Stomach (tissue), 9 donors: ENCODE data around the gene ARHGAP24. TPM values are rescaled to one million over a fixed set of nuclear protein-coding genes. Genes with fewer than 3 reads are reported as not detected.

Source experiments
- DNase-seq, 2 donors: peaks; one replicate each; pipeline versions ENCODE4 v3.0.0 to v3.0.0-alpha.2; 2013 to 2019
- H3K27ac ChIP-seq, 5 donors: fragments of 200-600 bp in 4 of 5; sonication (generic) in 4 of 5; one replicate each; pipeline ENCODE4 v1.5.1; 2013 to 2019; ENCODE audit warnings: mild to moderate bottlenecking in 1 of 5, moderate library complexity in 1 of 5
- H3K27me3 ChIP-seq, 3 donors: fragments of 200-600 bp; sonication (generic); one replicate each; pipeline ENCODE4 v1.5.1; 2017 to 2019; ENCODE audit warnings: mixed run types in 1 of 3
- H3K36me3 ChIP-seq, 4 donors: fragments of 200-600 bp; sonication (generic); 1 replicate in 3 of 4; 2 replicates in 1 of 4; pipeline ENCODE4 v1.5.1; 2016 to 2019
- H3K4me1 ChIP-seq, 4 donors: fragments of 200-600 bp; sonication (generic); one replicate each; pipeline ENCODE4 v1.5.1; 2016 to 2019
- H3K4me3 ChIP-seq, 4 donors: fragments of 200-600 bp; sonication (generic) in 3 of 4; one replicate each; pipeline ENCODE4 v1.5.1; 2016 to 2019; ENCODE audit warnings: mild to moderate bottlenecking in 1 of 4
- H3K9me3 ChIP-seq, 4 donors: fragments of 200-600 bp; sonication (generic); one replicate each; pipeline ENCODE4 v1.5.1; 2016 to 2019
- EP300 ChIP-seq: sonication (generic); formaldehyde crosslinking; IDR thresholded peaks from one replicate; pipeline ENCODE4 v1.6.1; 2017; ENCODE audit warnings: antibody characterized with exemption
- POLR2A ChIP-seq, 4 donors: fragments of 450-650 bp; IDR thresholded peaks; one replicate each; pipeline ENCODE4 v1.6.1; 2016; ENCODE audit warnings: antibody characterized with exemption in 4 of 4, control low read depth in 2 of 4, mild to moderate bottlenecking in 1 of 4, moderate library complexity in 1 of 4
- POLR2AphosphoS5 ChIP-seq, 3 donors: sonication (generic); formaldehyde crosslinking; IDR thresholded peaks; one replicate each; pipeline ENCODE4 v1.6.1; 2016; ENCODE audit warnings: antibody characterized with exemption in 3 of 3
- WGBS, 5 donors: extraction: QIAGEN DNeasy Blood & Tissue Kit in 3 of 5; methylation state at CpG; one replicate each; pipeline versions ENCODE4 v1.1.5 to v1.1.7; 2013 to 2018; 5-methylcytosine and 5-hydroxymethylcytosine counted together
- intact Hi-C: fragments of 100-400 bp; cut with DNase I; formaldehyde crosslinking; loops from one replicate; pipeline ENCODE4 v1.15.1; 2023; ENCODE audit warnings: low total_unique reads
- polyA plus RNA-seq, 3 donors: library from polyadenylated mRNA; stranded (reverse); fragments of 200-250 nt; gene quantifications; one replicate each; pipeline ENCODE4 v1.2.3, GENCODE V29; 2013
- total RNA-seq, 5 donors: library from RNA; depleted of rRNA; stranded (reverse); fragments of >200 nt; gene quantifications; one replicate each; pipeline versions ENCODE4 v1.1.0 to v1.2.3, GENCODE V29; 2014 to 2016
- TF ChIP-seq, protein P1 (sequence below), 7 experiments: fragments of 450-650 bp in 4 of 7; fragments of 200-600 bp in 3 of 7; sonication (generic) in 3 of 7; IDR thresholded peaks; one replicate each; pipeline ENCODE4 v1.5.1; 2016 to 2019; ENCODE audit warnings: antibody characterized with exemption in 7 of 7, control low read depth in 2 of 7, mild to moderate bottlenecking in 1 of 7
- donor health status: healthy with polysubstance abuse.
- donor health status: Bipolar disorder and iron deficiency.
- donor health status: healthy.

ARHGAP24 gene
- total and polyA plus RNA-seq, 8 donors, result 6.4 to 152 (median 33.5) TPM

DNA sequence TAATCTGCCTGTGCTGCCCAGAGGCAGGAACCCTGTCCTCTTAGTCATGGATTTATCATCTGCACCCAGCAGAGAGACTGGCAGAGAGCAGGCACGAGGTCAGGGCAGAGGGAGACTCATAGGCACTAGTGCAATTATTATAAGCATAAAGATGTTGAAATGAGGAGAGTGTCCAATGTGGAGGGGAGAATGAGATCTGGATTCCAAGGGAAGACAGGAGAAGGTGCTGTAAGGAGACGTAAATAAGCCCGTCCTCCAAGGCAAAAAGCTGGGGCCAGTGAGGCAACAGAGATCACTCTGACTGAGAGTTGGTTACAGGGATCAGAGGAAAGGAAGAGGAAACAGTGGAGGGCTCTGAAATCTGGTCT lies 478.7 kb downstream of the ARHGAP24 start:
- intact Hi-C loops, result no loop called here
- Histone ChIP-seq H3K27me3 (no peaks in the 10 kb centered on the region), H3K27ac (no peak overlapping the region), H3K9me3 (no peaks in the 10 kb centered on the region), H3K4me1 (peaks cover 0 to 17% (median 3%) of the 10 kb centered on the region in 4 donors), H3K36me3 (no peaks in the 10 kb centered on the region), H3K4me3 (no peak overlapping the region)
- WGBS, 5 donors, result 77 to 85% (median 82%) methylated on average over 3 of the region's 3 CpGs
- TF ChIP-seq EP300, result no peak
- TF ChIP-seq POLR2AphosphoS5 (IDR thresholded peaks at IDR 0.05), result no peak
- TF ChIP-seq, protein P1, sequence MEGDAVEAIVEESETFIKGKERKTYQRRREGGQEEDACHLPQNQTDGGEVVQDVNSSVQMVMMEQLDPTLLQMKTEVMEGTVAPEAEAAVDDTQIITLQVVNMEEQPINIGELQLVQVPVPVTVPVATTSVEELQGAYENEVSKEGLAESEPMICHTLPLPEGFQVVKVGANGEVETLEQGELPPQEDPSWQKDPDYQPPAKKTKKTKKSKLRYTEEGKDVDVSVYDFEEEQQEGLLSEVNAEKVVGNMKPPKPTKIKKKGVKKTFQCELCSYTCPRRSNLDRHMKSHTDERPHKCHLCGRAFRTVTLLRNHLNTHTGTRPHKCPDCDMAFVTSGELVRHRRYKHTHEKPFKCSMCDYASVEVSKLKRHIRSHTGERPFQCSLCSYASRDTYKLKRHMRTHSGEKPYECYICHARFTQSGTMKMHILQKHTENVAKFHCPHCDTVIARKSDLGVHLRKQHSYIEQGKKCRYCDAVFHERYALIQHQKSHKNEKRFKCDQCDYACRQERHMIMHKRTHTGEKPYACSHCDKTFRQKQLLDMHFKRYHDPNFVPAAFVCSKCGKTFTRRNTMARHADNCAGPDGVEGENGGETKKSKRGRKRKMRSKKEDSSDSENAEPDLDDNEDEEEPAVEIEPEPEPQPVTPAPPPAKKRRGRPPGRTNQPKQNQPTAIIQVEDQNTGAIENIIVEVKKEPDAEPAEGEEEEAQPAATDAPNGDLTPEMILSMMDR (IDR thresholded peaks at IDR 0.05), result no peak
- no peak for TF ChIP-seq POLR2A (IDR thresholded peaks at IDR 0.05)
- DNase-seq, result no peak

DNA sequence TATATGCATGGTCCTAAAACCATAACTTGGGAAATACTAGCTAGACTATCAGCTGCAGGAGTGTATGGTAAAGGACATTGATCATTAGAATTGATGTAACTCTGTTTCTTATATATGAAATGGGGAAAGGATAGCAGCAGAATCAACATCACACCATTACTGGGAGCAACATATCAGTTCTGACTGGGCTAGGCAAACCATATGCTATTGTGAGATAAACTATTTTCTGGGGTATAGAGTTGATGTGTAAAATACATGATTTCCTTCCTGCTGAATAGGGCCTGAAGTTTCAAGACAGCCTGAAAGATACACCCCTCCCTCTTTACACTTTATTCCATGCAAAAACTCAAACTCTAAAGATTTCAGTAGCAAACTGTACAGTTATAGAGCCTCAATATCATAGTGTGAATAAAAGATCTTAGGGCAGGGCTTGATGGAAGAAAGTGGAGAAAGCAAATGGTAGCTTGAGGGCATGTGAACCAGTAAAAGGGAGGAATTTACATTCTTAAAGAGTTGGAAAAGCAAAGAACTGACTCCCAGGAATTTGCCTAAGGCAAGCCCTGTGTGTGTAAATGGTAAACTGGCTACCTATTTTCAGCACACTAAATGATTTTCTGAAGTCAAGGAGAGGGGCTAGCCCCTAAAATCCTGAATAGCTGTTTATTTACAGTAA lies 480.8 kb downstream of the ARHGAP24 start:
- no peak for DNase-seq
- H3K4me1 ChIP-seq, result peaks cover 0 to 17% (median 3%) of the 10 kb centered on the region in 4 donors
- H3K27me3 ChIP-seq, result no peaks in the 10 kb centered on the region
- intact Hi-C loops, result no loop called here
- no peak overlapping the region for H3K27ac ChIP-seq
- TF ChIP-seq EP300, result no peak
- no peak for TF ChIP-seq POLR2A (IDR thresholded peaks at IDR 0.05)
- TF ChIP-seq, protein P1 (IDR thresholded peaks at IDR 0.05), result no peak
- no peak for TF ChIP-seq POLR2AphosphoS5 (IDR thresholded peaks at IDR 0.05)
- H3K4me3 ChIP-seq, result no peak overlapping the region
- no peaks in the 10 kb centered on the region for H3K9me3 ChIP-seq
- no peaks in the 10 kb centered on the region for H3K36me3 ChIP-seq

DNA sequence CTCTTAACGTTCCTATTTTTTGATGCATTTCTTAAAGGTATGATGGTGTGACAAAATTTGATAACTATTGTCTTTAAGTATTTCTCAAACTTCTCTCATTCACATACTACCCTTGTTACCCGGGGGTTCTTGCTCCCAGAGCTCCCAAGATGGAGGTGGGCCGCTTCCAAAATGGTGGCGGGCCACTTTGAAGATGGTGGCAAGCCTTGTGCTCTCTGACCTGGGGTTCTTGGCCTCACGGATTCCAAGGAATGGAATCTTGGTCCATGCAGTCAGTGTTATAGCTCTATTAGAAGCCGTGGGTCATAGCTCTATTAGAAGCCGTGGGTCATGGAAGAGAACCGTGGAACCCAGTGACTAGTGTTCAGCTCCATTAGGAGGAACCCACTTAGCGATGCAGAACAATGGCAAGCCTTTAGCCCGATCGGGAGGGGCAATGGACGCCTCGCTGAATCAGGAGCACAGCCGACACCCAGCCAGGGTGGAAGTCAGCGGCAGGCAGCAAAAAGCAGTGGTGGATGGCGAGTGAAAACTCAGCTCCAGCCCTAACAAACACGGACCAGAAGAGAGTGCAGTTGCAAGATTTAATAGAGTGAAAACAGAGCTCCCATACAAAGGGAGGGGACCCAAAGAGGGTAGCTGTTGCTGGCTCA lies 481.5 kb downstream of the ARHGAP24 start:
- Histone ChIP-seq H3K36me3 (no peaks in the 10 kb centered on the region), H3K4me1 (peaks cover 0 to 17% (median 3%) of the 10 kb centered on the region in 4 donors), H3K4me3 (no peak overlapping the region), H3K27me3 (no peaks in the 10 kb centered on the region), H3K27ac (no peak overlapping the region), H3K9me3 (no peaks in the 10 kb centered on the region)
- TF ChIP-seq EP300, result no peak
- TF ChIP-seq POLR2A (IDR thresholded peaks at IDR 0.05), result no peak
- no peak for TF ChIP-seq POLR2AphosphoS5 (IDR thresholded peaks at IDR 0.05)
- TF ChIP-seq, protein P1 (IDR thresholded peaks at IDR 0.05), result no peak
- intact Hi-C loops, result no loop called here
- WGBS, 5 donors, result 93 to 97% (median 96%) methylated on average over 17 of the region's 17 CpGs
- no peak for DNase-seq

DNA sequence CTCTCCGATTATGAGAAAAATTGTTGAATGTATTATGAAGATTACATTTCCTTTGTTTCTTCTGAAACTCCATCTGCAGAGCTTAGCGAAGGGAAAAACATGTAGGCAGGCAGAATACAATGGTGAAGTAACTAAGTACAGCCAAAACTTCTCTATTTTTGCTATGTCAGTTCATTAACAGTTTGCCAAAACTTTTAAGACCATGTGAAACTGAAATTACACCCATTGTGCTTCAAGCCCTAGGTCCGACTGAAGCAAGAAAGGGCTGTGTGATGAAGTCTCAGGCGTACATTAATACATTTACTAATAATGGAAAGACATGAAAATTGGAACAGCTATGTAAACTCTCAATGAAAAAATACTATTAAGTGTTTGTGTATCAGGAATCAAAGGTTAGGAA lies 486.9 kb downstream of the ARHGAP24 start:
- intact Hi-C loops, result no loop called here
- 83 to 90% (median 86%) methylated on average over 4 of the region's 4 CpGs for WGBS, 5 donors

More for the DNA sequence above, 486.9 kb downstream of the ARHGAP24 start:
- no peak for DNase-seq
- Histone ChIP-seq H3K4me3 (no peak overlapping the region), H3K36me3 (no peaks in the 10 kb centered on the region), H3K27ac (no peak overlapping the region), H3K27me3 (no peaks in the 10 kb centered on the region), H3K9me3 (no peaks in the 10 kb centered on the region), H3K4me1 (peaks cover 0 to 24% (median 9%) of the 10 kb centered on the region in 4 donors)
- TF ChIP-seq EP300, result no peak
- TF ChIP-seq, protein P1 (IDR thresholded peaks at IDR 0.05), result no peak
- TF ChIP-seq POLR2AphosphoS5 (IDR thresholded peaks at IDR 0.05), result no peak
- TF ChIP-seq POLR2A (IDR thresholded peaks at IDR 0.05), result no peak
